ENCODE data around the gene FNDC3B.

The FNDC3B gene

GRCh38 chr3:172048599-172048998 lies 9.2 kb downstream of the FNDC3B start:
- no peak for DNase-seq
- intact Hi-C loops (cut with DNase I) = loop anchor here (10.0 kb wide), 1 partner anchor 156 kb away; no protein-coding TSS in a partner anchor

GRCh38 chr3:172051310-172051956 lies 12.1 kb downstream of the FNDC3B start:
- intact Hi-C loops (cut with DNase I) = no loop called here
- DNase-seq = no peak

GRCh38 chr3:172051957-172052354 lies 12.6 kb downstream of the FNDC3B start:
- no peak for DNase-seq
- intact Hi-C loops (cut with DNase I) = no loop called here

DNA sequence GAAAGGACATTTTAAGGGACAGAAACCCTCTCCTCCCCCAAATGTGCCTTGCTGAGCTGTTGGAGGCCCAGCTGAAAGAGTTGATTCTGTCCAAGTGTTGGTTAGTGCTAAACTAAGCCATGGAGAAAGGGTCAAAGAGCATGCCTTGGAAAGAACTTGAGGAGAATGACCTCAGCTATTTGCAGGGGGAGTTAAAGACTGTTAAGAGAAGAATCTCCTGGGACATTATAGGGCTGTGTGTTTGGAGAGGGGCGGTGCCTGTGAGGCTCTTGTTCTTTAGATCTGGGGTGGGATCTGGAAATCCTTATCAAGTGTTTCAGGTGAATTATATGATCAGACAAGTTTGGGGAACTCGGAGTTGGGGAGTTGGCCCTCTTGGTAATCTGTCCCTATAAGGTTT lies 13.0 kb downstream of the FNDC3B start:
- intact Hi-C loops (cut with DNase I) = no loop called here
- DNase-seq = no peak

DNA sequence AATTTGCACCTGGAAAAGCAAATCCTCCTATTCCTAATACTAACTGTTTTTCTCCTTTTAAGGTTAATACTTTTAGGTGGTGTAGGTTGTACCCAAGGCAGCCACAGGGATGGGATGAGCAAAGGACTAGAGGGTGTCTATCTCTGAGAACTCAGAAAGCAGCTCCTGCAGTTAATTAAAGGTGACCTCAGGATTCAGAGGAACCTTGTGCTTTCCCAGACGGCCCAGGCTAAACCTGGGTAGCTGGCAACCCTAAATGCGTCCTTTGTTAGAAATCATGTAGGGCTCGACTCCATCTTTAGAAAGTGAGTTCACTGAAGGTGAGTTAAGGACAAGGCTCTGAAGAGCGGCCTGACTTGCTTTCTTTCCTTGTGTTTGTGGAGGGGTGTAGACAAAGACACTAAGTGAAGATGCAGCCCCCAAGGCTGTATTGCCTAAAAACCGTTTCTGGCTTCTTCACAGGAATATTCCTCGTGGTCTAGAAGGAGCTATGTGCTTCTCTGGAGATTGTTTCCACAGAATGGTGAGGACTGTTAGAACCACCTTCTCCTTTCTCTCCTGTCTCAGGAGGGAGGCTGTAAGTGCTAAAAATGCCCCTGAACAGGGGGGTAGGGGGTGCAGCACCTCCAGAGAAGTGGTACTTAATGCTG lies 14.9 kb downstream of the FNDC3B start:
- DNase-seq = no peak
- intact Hi-C loops (cut with DNase I) = no loop called here

- intact Hi-C loops (cut with DNase I) = no loop called here
- no peak for DNase-seq
Measured at GRCh38 chr3:172056416-172056815, 17.0 kb downstream of the FNDC3B start.

- DNase-seq = no peak
- intact Hi-C loops (cut with DNase I) = no loop called here
Measured at GRCh38 chr3:172057059-172057458, 17.7 kb downstream of the FNDC3B start.

- no peak for DNase-seq
Measured at GRCh38 chr3:172057624-172058327, 18.4 kb downstream of the FNDC3B start.

GRCh38 chr3:172059532-172059931 lies 20.2 kb downstream of the FNDC3B start:
- no peak for DNase-seq
- intact Hi-C loops (cut with DNase I) = no loop called here

More at GRCh38 chr3:172057624-172058327, 18.4 kb downstream of the FNDC3B start:
- intact Hi-C loops (cut with DNase I) = no loop called here

DNA sequence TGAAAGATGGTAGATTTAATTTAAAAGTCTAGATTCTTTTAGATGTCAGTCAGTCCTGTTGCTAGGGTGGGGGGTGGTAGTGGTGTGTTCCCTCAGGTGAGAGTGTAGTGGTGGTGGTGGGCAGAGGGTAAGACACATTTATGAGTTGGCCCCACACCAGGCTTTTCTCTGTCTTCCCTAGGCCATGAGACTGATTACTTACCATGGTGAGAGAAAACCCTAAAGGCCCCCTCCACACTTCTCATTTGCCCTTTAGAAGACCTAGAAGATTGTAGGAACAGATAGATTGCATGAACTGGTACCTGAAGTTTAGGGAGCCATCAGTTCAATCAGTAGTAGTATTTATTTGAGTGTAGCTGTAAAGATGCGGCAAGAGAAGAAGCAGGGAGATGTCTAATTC lies 20.9 kb downstream of the FNDC3B start:
- intact Hi-C loops (cut with DNase I) = no loop called here
- no peak for DNase-seq

DNA sequence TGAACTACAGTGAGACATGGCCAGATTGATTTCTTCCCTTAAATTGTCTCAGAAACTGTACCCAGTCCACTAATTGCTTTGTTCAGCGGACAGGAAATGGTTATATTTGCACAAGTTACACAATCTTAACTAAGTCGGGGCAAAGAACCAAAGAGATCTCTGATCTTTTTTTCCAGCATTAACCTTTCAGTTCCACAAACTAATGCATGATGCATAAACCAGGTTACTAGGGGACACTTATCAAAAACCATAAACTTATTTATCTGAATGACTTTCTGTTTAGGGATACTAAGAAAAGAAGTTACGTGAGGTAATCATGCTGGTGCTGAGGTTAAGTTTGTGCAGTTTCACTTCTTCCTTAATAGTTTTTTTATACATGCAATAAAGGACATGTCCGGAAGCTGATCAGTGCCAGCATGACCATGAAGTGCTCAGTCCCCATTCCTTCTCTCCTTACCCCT lies 22.4 kb downstream of the FNDC3B start:
- no peak for DNase-seq
- intact Hi-C loops (cut with DNase I) = no loop called here

DNA sequence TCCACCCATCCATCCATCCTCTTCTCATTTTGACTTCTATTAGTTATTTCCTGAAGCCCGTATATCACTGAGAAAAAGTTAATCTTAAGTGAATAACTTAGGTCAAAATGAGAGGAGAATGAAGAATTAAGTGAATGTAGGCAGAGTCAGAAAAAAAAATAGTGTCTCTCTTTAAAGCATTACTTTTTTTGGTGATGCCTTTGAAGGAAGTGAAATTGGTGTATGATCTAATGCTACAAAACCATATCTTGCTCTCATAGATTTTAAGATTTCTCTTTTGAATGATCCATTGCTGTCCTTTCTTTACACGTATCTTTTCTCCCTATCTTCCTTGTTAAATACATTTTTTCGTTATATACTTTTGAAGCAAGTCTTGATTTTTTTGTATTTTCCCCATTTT lies 23.4 kb downstream of the FNDC3B start:
- no peak for DNase-seq
- intact Hi-C loops (cut with DNase I) = no loop called here

DNA sequence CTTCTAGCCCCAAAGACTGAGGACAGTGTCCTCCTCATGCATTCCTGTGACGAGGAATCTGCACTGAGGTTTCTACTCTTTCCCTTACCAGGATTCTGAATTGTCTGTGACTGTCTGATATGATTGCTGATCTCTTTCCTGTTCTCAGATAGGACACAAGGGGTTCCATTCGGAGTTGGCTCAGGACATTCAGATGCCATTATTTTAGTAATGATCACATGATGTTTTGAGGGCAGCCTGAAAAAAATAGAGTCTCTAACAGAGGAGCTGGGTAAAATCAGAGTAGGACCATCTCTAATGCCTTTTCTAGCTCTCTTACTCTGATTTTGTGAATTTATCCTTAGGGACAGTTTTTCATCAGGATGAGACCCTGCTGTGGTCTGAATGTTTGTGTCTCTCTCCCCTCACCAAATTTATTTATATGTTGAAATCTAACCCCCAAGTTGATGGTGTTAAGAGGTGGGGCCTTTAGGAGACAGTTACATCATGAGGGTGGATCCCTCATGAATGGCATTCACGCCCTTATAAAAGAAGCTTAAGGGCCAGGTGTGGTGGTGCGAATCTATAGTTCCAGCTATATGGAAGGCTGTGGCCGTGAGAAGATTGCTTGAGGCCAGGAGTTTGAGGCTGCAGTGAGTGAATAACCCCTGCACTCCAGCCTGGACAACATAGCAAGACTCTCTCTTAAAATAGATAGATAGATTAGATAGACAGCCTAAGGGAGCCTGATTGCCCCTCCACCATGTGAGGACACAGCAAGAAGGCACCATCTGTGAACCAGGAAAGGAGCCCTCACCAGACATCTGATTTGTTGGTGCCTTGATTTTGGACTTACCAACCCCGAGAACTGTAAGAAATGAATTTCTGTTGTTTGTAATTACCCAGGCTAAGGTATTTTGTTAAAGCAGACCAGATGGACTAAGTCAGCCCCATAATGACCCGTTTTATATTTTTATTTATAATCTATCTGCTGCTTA lies 24.4 kb downstream of the FNDC3B start:
- no peak for DNase-seq
- intact Hi-C loops (cut with DNase I) = no loop called here

GRCh38 chr3:172065527-172065926 lies 26.1 kb downstream of the FNDC3B start:
- no peak for DNase-seq
- intact Hi-C loops (cut with DNase I) = no loop called here

DNA sequence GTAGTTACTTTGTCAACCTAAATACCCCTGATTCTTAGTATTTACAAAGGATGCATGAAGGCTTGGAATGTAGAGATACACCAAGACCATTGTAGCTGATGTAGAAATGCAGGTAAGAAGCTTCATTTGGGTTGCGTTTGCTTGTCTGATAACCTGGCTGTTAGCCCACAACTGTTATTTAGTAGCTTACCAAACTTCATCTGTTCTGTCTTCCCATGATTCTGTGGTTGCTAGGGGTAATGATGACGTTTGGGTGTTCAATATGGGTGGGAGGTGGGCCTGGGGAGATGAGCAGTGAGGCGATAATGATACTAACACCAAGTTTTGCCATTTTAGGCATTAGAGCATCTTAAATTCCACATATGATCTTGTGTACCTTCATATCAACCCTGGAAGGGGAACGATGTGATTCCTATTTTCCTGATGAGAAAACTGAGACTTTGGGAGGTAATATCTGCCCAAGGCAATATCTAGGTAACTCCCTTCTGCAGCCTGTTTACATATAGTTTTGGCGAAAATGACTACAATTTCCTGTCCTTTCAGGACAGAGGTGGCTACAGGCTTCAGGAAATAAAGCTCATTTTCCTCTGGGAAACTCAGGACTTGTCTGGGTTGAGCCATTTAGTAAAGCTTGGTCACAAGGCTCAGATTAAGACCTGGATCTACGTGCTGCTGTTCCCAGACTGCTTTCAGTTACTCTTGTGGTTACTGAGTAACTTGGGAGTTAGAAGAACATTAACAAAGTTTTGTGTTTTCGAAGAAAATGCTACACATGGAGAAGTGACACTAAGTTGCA lies 26.8 kb downstream of the FNDC3B start:
- intact Hi-C loops (cut with DNase I) = no loop called here
- no peak for DNase-seq

DNA sequence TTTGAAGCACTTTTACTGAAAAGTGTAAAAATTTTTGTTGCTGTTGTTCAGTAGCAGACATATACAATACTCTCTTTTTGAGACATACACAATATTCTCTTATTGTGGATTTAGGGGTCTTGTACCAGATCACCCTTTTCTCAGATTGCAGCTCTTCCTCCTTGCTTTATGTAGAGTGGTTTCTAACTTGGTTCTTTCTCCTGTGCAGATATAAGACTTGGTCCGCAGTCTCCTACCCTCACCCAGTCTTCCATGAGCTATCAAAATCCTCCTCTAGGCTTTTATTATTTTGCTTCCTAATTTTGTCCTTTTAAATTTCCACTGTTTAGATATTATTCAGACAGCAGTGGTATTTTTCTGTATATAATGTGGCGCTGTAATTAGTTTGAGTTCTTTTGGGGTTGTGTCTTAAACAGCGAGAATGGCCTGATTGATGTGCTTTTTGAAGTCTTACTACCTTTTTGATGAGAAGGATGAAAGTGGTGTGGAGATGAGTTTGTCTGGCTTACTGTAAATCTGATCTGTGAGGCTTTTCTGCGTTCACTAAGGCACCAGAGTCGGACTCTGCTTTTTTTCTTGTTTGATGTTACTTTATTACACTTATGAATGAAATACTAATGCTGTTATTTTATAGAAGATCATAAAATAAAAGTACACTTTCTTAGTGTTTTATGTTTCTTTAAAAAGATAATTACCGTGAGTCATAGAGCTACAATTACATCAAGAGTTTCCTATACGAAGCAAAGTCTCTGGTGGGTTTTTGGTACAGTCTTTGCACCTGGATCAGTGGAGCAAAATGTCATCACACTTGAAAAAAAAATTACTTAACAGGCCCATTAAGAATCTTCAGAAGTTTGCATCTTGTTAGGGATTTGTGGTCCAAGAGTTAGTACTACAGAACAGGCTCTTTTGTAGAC lies 27.8 kb downstream of the FNDC3B start:
- intact Hi-C loops (cut with DNase I) = no loop called here
- no peak for DNase-seq

DNA sequence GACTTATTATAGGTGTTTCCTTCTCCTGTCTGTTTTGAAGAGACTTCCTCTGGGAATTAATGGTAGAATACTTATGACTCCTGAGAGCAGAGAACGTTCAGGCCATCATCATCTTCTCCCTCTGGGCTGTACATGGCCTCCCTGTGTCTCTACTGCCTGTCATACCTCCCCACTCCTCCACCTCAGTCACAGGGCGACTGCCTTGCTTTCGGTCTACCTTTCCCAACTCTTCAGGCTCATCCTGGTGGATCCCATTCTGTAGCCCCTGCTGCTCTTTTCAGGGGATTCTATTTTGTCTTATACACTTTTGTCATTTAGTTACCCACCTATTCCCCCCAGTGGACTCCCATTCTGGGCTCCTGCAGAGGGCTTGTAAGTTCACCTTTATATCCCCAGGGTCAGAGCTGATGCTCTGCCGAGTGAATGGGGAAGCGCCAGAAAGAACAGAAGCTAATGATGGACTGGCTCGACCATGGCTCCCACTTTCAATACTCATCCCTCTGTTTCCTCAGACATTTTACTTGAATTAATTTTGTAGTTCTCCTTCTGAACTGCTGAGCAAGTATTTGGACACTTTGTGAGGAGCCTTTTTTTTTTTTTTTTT lies 28.6 kb downstream of the FNDC3B start:
- intact Hi-C loops (cut with DNase I) = no loop called here

DNA sequence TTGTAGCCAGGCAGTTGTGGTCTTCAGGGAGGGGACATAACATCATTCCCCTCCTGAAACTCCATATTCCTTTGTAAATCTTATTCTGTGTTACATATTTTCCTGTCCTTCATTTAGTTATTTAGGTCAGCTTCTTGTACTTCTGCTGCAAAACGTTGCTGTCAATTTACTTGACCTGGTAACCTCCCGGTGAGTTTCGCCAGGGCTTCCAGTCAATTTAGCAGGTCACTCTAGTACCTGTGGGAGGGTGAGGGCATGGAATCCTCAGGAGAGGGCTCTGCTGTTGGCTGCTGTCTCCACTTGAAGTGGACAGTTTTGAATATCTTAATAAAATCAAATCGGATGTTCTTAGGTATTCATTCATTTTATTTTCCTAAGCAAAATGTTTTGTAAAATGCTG lies 29.6 kb downstream of the FNDC3B start:
- no peak for DNase-seq
- intact Hi-C loops (cut with DNase I) = no loop called here

More for the DNA sequence above, 28.6 kb downstream of the FNDC3B start:
- DNase-seq = no peak

All from posterior cingulate gyrus (tissue), 11 donors.